HG03565 (cell line): Measurements from ENCODE around the gene GRIN2C.

Experiments
- ATAC-seq: cut with Tn5 transposase; IDR thresholded peaks from one replicate; pipeline ENCODE4 v1.9.1; 2021; ENCODE audit warnings: mild to moderate bottlenecking, moderate library complexity; ENCODE audit not compliant: unreplicated experiment

GRIN2C gene

GRCh38 chr17:74864866-74865395, 5.2 kb upstream of the GRIN2C start:
- ATAC-seq: no peak

- ATAC-seq: no peak
These were observed 4.7 kb upstream of the GRIN2C start for GRCh38 chr17:74864297-74864865.

GRCh38 chr17:74863420-74864296, 4.0 kb upstream of the GRIN2C start:
- no peak for ATAC-seq

GRCh38 chr17:74862919-74863318, 3.2 kb upstream of the GRIN2C start:
- ATAC-seq: no peak

- ATAC-seq: no peak
These were observed 2.6 kb upstream of the GRIN2C start for GRCh38 chr17:74862108-74862901.

GRCh38 chr17:74861662-74862107, 2.0 kb upstream of the GRIN2C start:
- no peak for ATAC-seq

- no peak for ATAC-seq
These were observed 1.4 kb upstream of the GRIN2C start for GRCh38 chr17:74860872-74861661.

GRCh38 chr17:74860229-74860871, 665 bp upstream of the GRIN2C start:
- ATAC-seq: no peak

GRCh38 chr17:74858672-74859458, 820 bp downstream of the GRIN2C start:
- no peak for ATAC-seq

- no peak for ATAC-seq
These were observed 2.5 kb downstream of the GRIN2C start for GRCh38 chr17:74857191-74857590.

GRCh38 chr17:74856112-74856511, 3.6 kb downstream of the GRIN2C start:
- ATAC-seq: no peak

GRCh38 chr17:74855323-74855722, 4.4 kb downstream of the GRIN2C start:
- no peak for ATAC-seq

GRCh38 chr17:74854792-74855191, 4.9 kb downstream of the GRIN2C start:
- no peak for ATAC-seq

- no peak for ATAC-seq
These were observed 6.0 kb downstream of the GRIN2C start for GRCh38 chr17:74853669-74854068.

- ATAC-seq: no peak
These were observed 6.7 kb downstream of the GRIN2C start for GRCh38 chr17:74853048-74853397.

GRCh38 chr17:74852237-74853047, 7.2 kb downstream of the GRIN2C start:
- no peak for ATAC-seq

GRCh38 chr17:74851612-74852236, 8.0 kb downstream of the GRIN2C start:
- no peak for ATAC-seq

GRCh38 chr17:74850914-74851313, 8.8 kb downstream of the GRIN2C start:
- no peak for ATAC-seq
